ENCODE data around the gene CNR2. TPM values are rescaled to one million over a fixed set of nuclear protein-coding genes. Genes with fewer than 3 reads are reported as not detected.

CNR2 gene
- total RNA-seq, 1 experiment from 2014 or later = not detected

DNA sequence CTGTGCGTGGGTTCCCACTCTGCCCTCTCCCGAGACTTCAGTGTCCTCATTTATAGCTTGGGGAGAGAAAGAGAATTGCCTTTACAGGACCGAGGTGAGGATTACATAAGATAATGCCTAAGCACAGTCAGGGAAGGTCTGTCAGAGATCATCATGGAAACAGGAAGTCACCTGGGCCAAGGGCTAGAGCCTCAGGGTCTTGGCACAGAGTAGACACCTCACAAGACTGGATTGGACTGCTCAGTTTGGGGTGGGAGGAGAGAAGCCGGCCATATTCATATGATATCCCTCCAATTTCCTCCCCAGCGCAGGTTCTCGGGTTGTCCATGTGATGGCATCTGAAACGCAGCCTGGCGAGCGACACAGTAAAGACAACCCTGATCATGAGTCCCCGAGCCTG, 3.8 kb downstream of the CNR2 start:
- Histone ChIP-seq H4K5ac (ENCODE audit: insufficient read length, low read depth, low read length) (no peak overlapping the region), H4K91ac (ENCODE audit: insufficient read length, low read depth, low read length) (no peak overlapping the region), H2BK12ac (ENCODE audit: insufficient read length, low read depth, low read length) (no peak overlapping the region), H3K4ac (ENCODE audit: low read depth, low read length) (no peak overlapping the region), H3K27me3 (ENCODE audit: insufficient read depth, low read length) (no peaks in the 10 kb centered on the region), H3K27ac (ENCODE audit: insufficient read length, low read depth, low read length) (no peak overlapping the region), H3K79me1 (ENCODE audit: insufficient read depth, low read depth, low read length, poor library complexity, severe bottlenecking) (no peaks in the 10 kb centered on the region), H2BK15ac (ENCODE audit: low read depth, low read length) (no peak overlapping the region), H3K18ac (ENCODE audit: insufficient read length, low read depth, low read length) (no peak overlapping the region), H2BK5ac (ENCODE audit: insufficient read length, low read length) (no peak overlapping the region), H4K20me1 (ENCODE audit: control insufficient read depth, insufficient read depth, insufficient read length) (no peaks in the 10 kb centered on the region), H3T11ph (ENCODE audit: low read length) (no peak overlapping the region), H3K79me2 (ENCODE audit: insufficient read depth, low read length) (no peaks in the 10 kb centered on the region), H3K9ac (ENCODE audit: extremely low read depth, insufficient read length, low read length) (no peak overlapping the region), H3K23me2 (ENCODE audit: insufficient read length, low read depth, low read length, poor library complexity, severe bottlenecking) (no peaks in the 10 kb centered on the region), H2BK120ac (ENCODE audit: low read depth, low read length, poor library complexity, severe bottlenecking) (no peak overlapping the region), H2AFZ (ENCODE audit: low read length) (no peak overlapping the region), H3K23ac (ENCODE audit: insufficient read length, low read depth, low read length) (no peak overlapping the region), H3K4me1 (ENCODE audit: insufficient read depth, low read length) (no peaks in the 10 kb centered on the region; the same call in 1 of the 2 replicates), H2BK20ac (ENCODE audit: low read depth, low read length, poor library complexity, severe bottlenecking) (no peak overlapping the region), H3K56ac (ENCODE audit: insufficient read length, low read depth, low read length) (no peak overlapping the region), H4K8ac (replicated peaks; ENCODE audit: insufficient read length, low read depth, low read length) (no peak overlapping the region), H3K14ac (ENCODE audit: insufficient read depth, low read length) (no peak overlapping the region), H3K4me2 (ENCODE audit: insufficient read depth, insufficient read length, low read length) (no peak overlapping the region), H3K9me3 (ENCODE audit: control insufficient read depth, low read depth, low read length) (no peaks in the 10 kb centered on the region), H2AK5ac (ENCODE audit: insufficient read length, low read length) (no peak overlapping the region)
- TF ChIP-seq, protein P1, sequence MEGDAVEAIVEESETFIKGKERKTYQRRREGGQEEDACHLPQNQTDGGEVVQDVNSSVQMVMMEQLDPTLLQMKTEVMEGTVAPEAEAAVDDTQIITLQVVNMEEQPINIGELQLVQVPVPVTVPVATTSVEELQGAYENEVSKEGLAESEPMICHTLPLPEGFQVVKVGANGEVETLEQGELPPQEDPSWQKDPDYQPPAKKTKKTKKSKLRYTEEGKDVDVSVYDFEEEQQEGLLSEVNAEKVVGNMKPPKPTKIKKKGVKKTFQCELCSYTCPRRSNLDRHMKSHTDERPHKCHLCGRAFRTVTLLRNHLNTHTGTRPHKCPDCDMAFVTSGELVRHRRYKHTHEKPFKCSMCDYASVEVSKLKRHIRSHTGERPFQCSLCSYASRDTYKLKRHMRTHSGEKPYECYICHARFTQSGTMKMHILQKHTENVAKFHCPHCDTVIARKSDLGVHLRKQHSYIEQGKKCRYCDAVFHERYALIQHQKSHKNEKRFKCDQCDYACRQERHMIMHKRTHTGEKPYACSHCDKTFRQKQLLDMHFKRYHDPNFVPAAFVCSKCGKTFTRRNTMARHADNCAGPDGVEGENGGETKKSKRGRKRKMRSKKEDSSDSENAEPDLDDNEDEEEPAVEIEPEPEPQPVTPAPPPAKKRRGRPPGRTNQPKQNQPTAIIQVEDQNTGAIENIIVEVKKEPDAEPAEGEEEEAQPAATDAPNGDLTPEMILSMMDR (conservative IDR thresholded peaks at IDR 0.05) = no peak
- no CpG with 5 or more reads among the region's 10 CpGs for WGBS (ENCODE audit: extremely low coverage, insufficient read length, low lambda C conversion rate)
- no peak for DNase-seq
- peaks cover 20% of the 10 kb centered on the region in 2 experiments for H3K4me1 Mint-ChIP-seq
- H3K27me3 Mint-ChIP-seq (ENCODE audit: low read depth) = peaks cover 31% of the 10 kb centered on the region
- H3K36me3 Mint-ChIP-seq (ENCODE audit: insufficient read depth in 1 of 3, low read depth in 3 of 3) = no peaks in the 10 kb centered on the region
- no peaks in the 10 kb centered on the region for H3K9me3 Mint-ChIP-seq
- no peak overlapping the region; a peak in 1 of 5 replicates for H3K4me3 Mint-ChIP-seq
- peak overlapping the region in 1 of 3 experiments; percentile 14; a peak in 1 of 7 replicates for H3K27ac Mint-ChIP-seq
